MG63 (cell line): ENCODE data around the gene APP. TPM values are rescaled to one million over a fixed set of nuclear protein-coding genes. Genes with fewer than 3 reads are reported as not detected.
"Not testable (repeated sequence)": the region's sequence is repeated elsewhere in the genome, so short reads cannot be mapped to it uniquely, and the experiment has no call there.

Source experiments
- DNase-seq: peaks from one replicate; pipeline ENCODE4 v3.0.0-alpha.2; 2020
- H3K27me3 ChIP-seq: fragments of 250-450 bp; sonication (Bioruptor Pico); 2 replicates; pipeline ENCODE4 v1.5.1; 2020; ENCODE audit warnings: mild to moderate bottlenecking, moderate library complexity
- H3K36me3 ChIP-seq: fragments of 250-450 bp; sonication (Bioruptor Pico); 2 replicates; pipeline ENCODE4 v1.5.1; 2020; ENCODE audit warnings: mild to moderate bottlenecking, moderate library complexity
- H3K4me3 ChIP-seq: fragments of 250-450 bp; sonication (Bioruptor Pico); 2 replicates; pipeline ENCODE4 v1.5.1; 2020; ENCODE audit warnings: mild to moderate bottlenecking, moderate library complexity
- H3K9me3 ChIP-seq: fragments of 250-450 bp; sonication (Bioruptor Pico); 2 replicates; pipeline ENCODE4 v1.5.1; 2020; ENCODE audit warnings: mild to moderate bottlenecking, moderate library complexity
- total RNA-seq: library from RNA; depleted of rRNA; stranded (reverse); fragments of >200 nt; shearing (Covaris generic); gene quantifications from 2 replicates; pipeline ENCODE4 v1.2.3, GENCODE V29; 2014; ENCODE audit warnings: low replicate concordance

The APP gene
- total RNA-seq, 1 experiment from 2014 or later = 252 TPM

GRCh38 chr21:26036916-26037315, 133.7 kb downstream of the APP start:
- H3K9me3 ChIP-seq = no peaks in the 10 kb centered on the region

DNA sequence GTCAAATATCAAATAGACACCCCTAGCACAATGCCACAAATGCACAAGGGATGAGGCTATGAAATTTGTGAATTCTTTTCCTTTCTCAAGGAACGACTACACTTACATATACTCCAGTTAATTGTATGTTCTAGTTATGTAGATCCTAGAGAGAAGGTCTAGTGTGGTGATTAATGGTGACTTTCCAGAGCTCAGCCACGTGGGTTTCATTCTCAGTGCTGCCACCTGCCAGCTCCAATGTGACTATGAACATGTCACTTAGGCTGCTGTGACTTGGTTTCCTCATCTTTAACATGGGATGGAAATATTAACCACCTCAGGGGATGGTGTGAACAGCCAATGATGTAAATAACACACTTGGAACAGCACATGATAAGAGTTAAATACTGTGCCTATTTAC, 138.3 kb downstream of the APP start:
- Histone ChIP-seq H3K36me3 (peaks cover 11% of the 10 kb centered on the region), H3K9me3 (no peaks in the 10 kb centered on the region), H3K4me3 (no peak overlapping the region), H3K27me3 (no peaks in the 10 kb centered on the region)
- DNase-seq = no peak

More at GRCh38 chr21:26036916-26037315, 133.7 kb downstream of the APP start:
- Histone ChIP-seq H3K27me3 (no peaks in the 10 kb centered on the region), H3K4me3 (no peak overlapping the region), H3K36me3 (peaks cover 5% of the 10 kb centered on the region)
- DNase-seq = no peak

GRCh38 chr21:26028183-26028582, 142.4 kb downstream of the APP start:
- no peak for DNase-seq
- Histone ChIP-seq H3K27me3 (no peaks in the 10 kb centered on the region), H3K36me3 (peaks cover 6% of the 10 kb centered on the region), H3K9me3 (no peaks in the 10 kb centered on the region), H3K4me3 (no peak overlapping the region)

- Histone ChIP-seq H3K9me3 (no peaks in the 10 kb centered on the region), H3K36me3 (peaks cover 6% of the 10 kb centered on the region), H3K4me3 (no peak overlapping the region), H3K27me3 (no peaks in the 10 kb centered on the region)
- peak; percentile 12 for DNase-seq
Observed at GRCh38 chr21:26027696-26028095, 142.9 kb downstream of the APP start.

GRCh38 chr21:26025536-26026512, 144.7 kb downstream of the APP start:
- Histone ChIP-seq H3K4me3 (no peak overlapping the region), H3K9me3 (no peaks in the 10 kb centered on the region), H3K36me3 (peaks cover 8% of the 10 kb centered on the region), H3K27me3 (no peaks in the 10 kb centered on the region)
- DNase-seq = no peak

GRCh38 chr21:26023406-26023805, 147.2 kb downstream of the APP start:
- not testable (repeated sequence) for H3K9me3 ChIP-seq, H3K27me3 ChIP-seq, DNase-seq, H3K4me3 ChIP-seq
- H3K36me3 ChIP-seq = peaks cover 14% of the 10 kb centered on the region

DNA sequence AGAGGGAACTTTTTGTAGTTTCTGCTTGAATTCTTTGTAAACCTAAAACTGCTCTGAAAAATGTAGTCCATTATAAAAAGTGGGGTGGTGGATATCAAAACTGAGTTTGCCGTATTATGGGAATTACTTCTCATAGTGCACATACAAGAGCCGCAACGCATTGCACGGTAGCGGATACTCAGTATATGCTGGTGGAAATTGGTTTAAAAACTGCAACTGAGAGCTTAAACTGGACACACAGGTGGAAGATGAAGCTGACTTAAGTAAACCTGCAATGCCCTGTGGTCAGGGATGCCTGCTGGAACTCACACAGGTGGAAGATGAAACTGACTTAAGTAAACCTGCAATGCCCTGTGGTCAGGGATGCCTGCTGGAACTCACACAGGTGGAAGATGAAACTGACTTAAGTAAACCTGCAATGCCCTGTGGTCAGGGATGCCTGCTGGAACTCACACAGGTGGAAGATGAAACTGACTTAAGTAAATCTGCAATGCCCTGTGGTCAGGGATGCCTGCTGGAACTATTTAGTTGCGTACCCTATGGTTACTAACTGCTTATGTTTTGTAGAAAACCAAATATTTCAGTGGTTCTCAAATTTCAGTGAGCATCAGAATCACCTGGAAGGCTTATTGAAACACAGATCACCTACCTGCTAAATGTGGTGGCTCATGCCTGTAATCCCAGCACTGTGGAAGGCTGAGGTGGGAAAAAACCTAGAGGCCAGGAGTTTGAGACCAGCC, 147.8 kb downstream of the APP start:
- peaks cover 14% of the 10 kb centered on the region for H3K36me3 ChIP-seq
- H3K27me3 ChIP-seq, H3K9me3 ChIP-seq, H3K4me3 ChIP-seq, DNase-seq: not testable (repeated sequence)

- H3K27me3 ChIP-seq = no peaks in the 10 kb centered on the region
- H3K4me3 ChIP-seq = no peak overlapping the region
- peaks cover 14% of the 10 kb centered on the region for H3K36me3 ChIP-seq
- H3K9me3 ChIP-seq = no peaks in the 10 kb centered on the region
- DNase-seq = no peak
Observed at GRCh38 chr21:26020510-26020909, 150.1 kb downstream of the APP start.

DNA sequence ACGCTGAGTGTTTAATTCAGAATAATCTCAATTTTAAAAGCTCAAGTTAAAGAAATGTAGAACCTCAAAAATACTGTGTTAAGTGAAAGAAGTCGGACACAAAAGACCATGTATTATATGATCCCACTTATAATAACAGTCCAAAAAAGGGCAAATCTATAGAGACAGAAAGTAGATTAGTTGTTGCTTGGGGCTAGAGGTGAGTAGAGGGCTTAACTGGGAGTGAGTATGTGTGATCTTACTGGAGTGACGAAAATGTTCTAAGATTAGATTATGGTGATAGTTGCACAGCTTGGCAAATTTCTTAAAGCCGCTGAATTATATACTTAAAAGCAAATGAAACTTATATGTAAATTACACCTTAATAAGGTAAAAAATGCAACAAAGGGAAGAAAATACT, 150.5 kb downstream of the APP start:
- H3K27me3 ChIP-seq = no peaks in the 10 kb centered on the region
- H3K4me3 ChIP-seq = no peak overlapping the region
- no peaks in the 10 kb centered on the region for H3K9me3 ChIP-seq
- DNase-seq = no peak
- peaks cover 14% of the 10 kb centered on the region for H3K36me3 ChIP-seq

DNA sequence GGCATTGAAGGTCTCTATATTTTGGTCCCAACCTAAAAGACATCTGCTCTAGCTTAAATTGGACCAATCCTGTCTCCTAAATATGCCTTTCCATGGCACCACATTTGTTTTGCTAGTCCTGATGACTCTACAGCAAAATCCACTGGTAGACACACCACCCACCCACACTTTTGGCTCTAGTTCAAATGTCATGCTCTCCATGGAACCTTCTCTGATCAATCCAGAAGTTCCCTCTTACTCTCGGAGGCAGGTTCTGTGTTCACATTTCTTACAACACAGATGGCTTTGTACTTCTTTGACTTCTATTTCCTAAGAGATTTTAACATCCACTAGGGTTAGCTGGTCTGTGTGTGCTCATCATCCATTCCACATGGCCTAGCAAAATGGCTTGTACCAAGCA, 151.3 kb downstream of the APP start:
- H3K4me3 ChIP-seq = no peak overlapping the region
- peaks cover 14% of the 10 kb centered on the region for H3K36me3 ChIP-seq
- no peak for DNase-seq
- no peaks in the 10 kb centered on the region for H3K27me3 ChIP-seq
- H3K9me3 ChIP-seq = no peaks in the 10 kb centered on the region

- DNase-seq = no peak
- no peaks in the 10 kb centered on the region for H3K27me3 ChIP-seq
Observed at GRCh38 chr21:26013970-26014369, 156.6 kb downstream of the APP start.

GRCh38 chr21:26012482-26012881, 158.1 kb downstream of the APP start:
- not testable (repeated sequence) for H3K4me3 ChIP-seq, H3K36me3 ChIP-seq, H3K27me3 ChIP-seq, DNase-seq, H3K9me3 ChIP-seq

More at GRCh38 chr21:26013970-26014369, 156.6 kb downstream of the APP start:
- H3K36me3 ChIP-seq = peaks cover 2% of the 10 kb centered on the region
- no peaks in the 10 kb centered on the region for H3K9me3 ChIP-seq
- no peak overlapping the region for H3K4me3 ChIP-seq

DNA sequence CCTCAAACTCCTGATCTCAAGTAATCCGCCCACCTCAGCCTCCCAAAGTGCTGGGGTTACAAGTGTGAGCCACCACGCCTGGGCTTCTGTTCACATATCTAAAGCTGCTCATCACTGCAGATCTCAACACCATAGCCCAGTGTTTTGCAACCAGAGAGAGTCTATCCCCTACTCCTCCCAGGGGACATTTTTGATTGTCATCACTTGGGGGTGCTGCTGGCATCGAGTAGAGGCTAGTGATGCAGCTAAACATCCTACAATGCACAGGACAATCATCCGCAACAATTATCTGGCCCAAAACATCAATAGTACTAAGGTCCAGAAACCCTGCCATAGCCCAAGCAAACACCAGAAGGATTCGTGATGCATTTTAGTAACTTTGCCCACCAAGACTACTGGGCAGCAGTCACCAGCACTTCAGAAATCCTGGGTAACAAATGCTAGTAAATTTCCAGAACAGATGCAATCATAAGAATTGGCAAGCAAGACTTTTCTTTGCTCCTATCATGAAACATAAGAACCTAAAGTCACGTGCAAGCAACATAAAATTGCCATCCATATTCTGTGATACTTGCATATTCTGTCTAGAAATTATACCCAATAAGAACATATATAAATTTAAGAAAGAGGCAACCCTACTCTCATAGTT, 159.2 kb downstream of the APP start:
- H3K36me3 ChIP-seq = peaks cover 8% of the 10 kb centered on the region
- H3K27me3 ChIP-seq = no peaks in the 10 kb centered on the region
- no peaks in the 10 kb centered on the region for H3K9me3 ChIP-seq
- DNase-seq = no peak
- no peak overlapping the region for H3K4me3 ChIP-seq

- Histone ChIP-seq H3K27me3 (no peaks in the 10 kb centered on the region), H3K9me3 (no peaks in the 10 kb centered on the region), H3K36me3 (peaks cover 14% of the 10 kb centered on the region), H3K4me3 (no peak overlapping the region)
- DNase-seq = no peak
Observed at GRCh38 chr21:26007951-26008498, 162.5 kb downstream of the APP start.

- Histone ChIP-seq H3K4me3 (no peak overlapping the region), H3K27me3 (no peaks in the 10 kb centered on the region), H3K36me3 (peaks cover 14% of the 10 kb centered on the region), H3K9me3 (no peaks in the 10 kb centered on the region)
- DNase-seq = no peak
Observed at GRCh38 chr21:26005464-26005863, 165.1 kb downstream of the APP start.

DNA sequence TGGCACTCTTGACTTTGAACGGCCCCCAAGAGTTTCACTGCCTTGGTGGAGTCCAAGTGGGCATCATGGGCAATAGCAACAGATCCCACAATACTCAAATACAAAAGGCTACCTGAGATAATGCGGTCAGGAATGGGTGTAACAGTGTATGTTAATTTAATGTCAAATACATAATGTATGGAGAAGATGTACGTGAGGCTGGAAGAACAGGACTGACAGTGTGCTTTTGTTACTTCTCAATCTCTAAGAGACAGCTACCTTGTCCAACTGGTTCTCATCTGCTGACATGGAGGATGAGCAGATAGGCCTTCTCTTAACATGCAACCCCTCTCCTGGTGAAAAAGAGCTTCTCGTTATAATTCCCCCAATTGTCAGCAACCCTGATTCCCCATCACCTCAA, 167.2 kb downstream of the APP start:
- Histone ChIP-seq H3K4me3 (no peak overlapping the region), H3K9me3 (no peaks in the 10 kb centered on the region), H3K36me3 (peaks cover 6% of the 10 kb centered on the region), H3K27me3 (no peaks in the 10 kb centered on the region)
- DNase-seq = no peak

- DNase-seq = no peak
Observed at GRCh38 chr21:26001356-26001755, 169.2 kb downstream of the APP start.

More at GRCh38 chr21:26001356-26001755, 169.2 kb downstream of the APP start:
- H3K36me3 ChIP-seq = peaks cover 6% of the 10 kb centered on the region
- no peaks in the 10 kb centered on the region for H3K9me3 ChIP-seq
- no peak overlapping the region for H3K4me3 ChIP-seq
- no peaks in the 10 kb centered on the region for H3K27me3 ChIP-seq
